Transverse colon (tissue), 4 donors: ENCODE measurements around the gene AOX1.

Source experiments
- CTCF ChIP-seq, 5 experiments: fragments of 200-600 bp in 3 of 5; fragments of 450-650 bp in 2 of 5; sonication (generic) in 3 of 5; IDR thresholded peaks; 1 replicate in 2 of 5; 2 replicates in 3 of 5; pipeline ENCODE4 v1.5.1; 2016 to 2017; ENCODE audit warnings: antibody characterized with exemption in 5 of 5, inconsistent platforms in 3 of 5, mild to moderate bottlenecking in 2 of 5, moderate library complexity in 1 of 5
- POLR2A ChIP-seq: fragments of 450-650 bp; IDR thresholded peaks from one replicate; pipeline ENCODE4 v1.6.1; 2016; ENCODE audit warnings: antibody characterized with exemption, mild to moderate bottlenecking, moderate library complexity
- POLR2AphosphoS5 ChIP-seq, 3 donors: sonication (generic); formaldehyde crosslinking; IDR thresholded peaks; one replicate each; pipeline ENCODE4 v1.6.1; 2016; ENCODE audit warnings: antibody characterized with exemption in 3 of 3

- TF ChIP-seq CTCF (IDR thresholded peaks at IDR 0.05) (no peak), POLR2A (no peak), POLR2AphosphoS5 (IDR thresholded peaks at IDR 0.05) (no peak)
These were observed 82.7 kb downstream of the AOX1 start for GRCh38 chr2:200668478-200668877.
